ENCODE measurements around the gene RELN.

The RELN gene

GRCh38 chr7:103777440-103777839 is 212.0 kb downstream of the RELN start:
- FAIRE-seq, result no peak

DNA sequence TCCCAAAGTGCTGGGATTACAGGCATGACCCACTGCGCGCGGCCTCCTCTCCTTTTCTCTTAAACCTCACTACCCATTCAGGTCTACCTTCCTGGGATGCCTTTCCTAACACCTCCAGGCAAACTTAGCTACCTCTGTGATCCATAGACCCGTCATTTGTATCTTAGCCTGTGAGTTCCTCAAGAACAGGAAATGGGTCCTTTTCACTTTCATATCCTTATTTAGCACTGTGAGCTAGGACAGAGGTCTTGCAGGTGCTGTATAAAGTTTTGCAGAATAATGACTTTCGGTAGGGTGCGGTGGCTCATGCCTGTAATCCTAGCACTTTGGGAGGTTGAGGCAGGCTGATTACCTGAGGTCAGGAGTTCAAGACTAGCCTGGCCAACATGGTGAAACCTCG is 215.7 kb downstream of the RELN start:
- FAIRE-seq, result no peak

GRCh38 chr7:103772171-103772773 is 217.2 kb downstream of the RELN start:
- no peak for FAIRE-seq

DNA sequence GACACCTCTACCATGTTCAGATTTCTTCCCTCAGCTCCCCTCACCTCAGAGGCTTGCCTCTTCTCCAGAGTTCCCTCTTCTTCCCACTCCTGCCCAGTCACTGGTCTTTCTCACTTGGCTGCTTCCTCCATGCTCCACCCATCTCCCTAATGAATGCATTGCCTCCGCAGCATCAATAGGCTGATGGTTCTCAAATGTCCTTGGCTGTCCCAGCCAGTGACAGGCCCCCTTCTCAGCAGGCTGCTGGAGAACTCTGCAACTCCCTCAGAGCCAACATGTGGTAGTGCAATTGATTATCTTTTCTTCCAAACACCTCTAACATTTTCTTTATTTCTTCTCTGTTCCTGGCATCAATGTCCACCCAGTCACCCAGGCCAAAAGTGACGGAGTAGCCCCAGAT is 218.2 kb downstream of the RELN start:
- FAIRE-seq, result no peak

GRCh38 chr7:103766660-103767059 is 222.8 kb downstream of the RELN start:
- FAIRE-seq, result no peak

DNA sequence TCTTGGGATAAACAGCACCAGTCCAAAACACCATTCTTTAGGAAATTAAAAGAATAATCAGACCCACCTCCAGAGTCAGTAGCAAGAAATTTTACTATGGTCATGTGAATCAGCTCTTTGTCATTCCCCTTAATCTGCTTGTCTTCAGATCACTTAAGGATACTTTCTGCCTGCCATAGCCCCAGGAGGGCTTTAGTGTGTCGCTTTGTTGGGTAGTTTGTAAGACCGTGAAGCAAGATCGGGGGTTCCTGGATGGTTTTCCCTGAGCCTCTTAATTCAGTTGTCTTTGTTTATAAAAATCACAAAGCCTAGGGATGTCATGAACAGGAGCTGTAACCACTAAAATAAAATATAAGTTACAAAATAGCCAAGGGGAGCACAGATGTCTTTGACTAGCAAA is 223.6 kb downstream of the RELN start:
- no peak for FAIRE-seq

DNA sequence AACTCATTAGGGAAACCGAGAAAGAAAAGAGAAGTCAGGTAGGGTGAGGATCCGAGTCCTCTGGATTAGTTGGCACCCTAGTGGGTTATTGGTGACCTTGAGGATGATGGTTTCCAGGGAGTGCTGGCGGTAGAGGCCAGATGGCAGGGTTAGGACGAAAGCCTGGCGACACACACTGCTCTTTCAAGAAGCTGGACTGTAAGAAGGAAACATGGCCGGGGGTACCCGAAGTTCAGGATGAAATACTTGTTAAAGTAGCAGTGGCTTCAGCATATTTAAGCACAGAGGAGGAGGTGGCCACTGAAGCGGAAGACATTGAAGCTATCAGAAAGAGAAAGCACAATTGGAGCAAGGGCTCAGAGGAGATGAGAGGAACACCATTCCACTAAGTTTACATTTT is 224.6 kb downstream of the RELN start:
- FAIRE-seq, result no peak

DNA sequence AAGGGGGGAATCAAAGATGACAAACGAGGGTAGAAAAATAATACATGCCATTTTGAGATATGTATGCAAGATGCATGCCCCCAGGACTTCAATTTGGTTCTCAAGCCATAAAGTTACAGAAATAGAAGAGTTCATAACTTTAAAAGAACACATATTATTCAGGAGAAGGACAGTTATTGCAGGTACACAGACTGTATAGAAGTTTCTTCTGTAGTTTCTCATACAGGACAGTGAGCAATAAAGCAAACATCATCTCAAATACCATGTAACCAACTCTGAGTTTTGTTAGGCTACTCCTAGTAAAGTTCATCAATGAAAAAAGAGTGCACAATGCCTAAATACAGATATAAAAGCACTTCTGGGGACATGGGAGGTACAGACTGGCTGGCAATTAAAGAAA is 226.6 kb downstream of the RELN start:
- no peak for FAIRE-seq

DNA sequence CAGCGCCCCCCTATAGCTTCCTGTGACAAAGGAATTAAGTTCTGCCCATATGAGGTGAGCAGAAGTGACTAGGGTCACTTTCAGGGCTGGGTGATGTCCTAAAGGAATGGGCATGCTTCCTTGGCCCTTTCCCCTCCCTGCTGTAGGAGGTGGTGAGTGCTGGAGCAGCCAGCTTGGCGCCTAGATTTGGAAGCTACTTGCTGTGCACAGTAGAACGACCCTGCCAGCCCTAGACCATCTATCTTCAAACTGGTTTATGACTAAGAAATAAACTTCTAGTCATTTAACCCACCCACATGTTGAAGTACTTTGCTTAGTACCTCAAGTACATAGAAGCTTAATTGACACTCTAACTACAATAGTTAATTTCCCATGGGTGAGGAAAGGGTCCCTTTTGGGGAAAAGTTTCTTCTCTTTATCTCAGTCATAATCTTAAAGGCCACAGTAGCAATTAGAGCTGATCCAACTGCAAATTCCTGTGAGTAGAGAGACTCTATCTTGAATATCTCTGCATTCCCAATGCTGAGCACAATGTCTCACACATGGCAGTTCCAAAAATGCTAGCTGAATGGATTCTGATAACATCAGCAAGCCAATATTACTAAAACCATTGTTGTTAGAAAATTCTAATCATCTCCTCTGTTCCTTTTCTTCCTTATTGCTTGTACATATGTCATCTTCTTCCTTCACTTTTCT is 227.2 kb downstream of the RELN start:
- FAIRE-seq, result no peak

- no peak for FAIRE-seq
These were observed 236.5 kb downstream of the RELN start for GRCh38 chr7:103752995-103753394.

DNA sequence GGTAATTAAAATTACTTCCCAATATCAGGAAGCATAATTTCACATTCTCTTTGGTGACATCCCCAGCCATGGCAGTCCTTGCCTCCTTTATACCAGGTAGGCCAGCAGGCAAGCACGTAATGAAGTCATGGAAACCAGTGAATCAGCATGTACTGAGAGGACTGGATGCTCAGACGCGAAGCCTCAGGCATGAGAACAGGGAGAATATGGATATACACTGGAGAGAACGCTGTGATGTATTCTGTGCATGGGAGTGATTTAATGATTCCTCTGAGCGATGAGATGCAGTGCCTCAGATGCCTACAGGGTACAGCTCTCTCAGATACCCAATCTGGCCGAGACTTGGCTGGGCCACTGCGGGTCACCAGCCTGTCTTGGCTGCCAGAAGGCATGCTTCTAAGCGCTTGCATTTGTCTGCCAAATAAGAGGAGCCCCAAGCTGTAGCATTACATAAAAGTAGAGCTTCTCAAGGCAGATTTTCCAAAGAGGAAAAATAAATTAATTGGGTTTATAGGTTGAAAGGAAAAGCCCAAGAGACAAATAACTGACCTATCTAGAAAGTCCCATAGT is 238.1 kb downstream of the RELN start:
- FAIRE-seq, result no peak

GRCh38 chr7:103748680-103749079 is 240.8 kb downstream of the RELN start:
- no peak for FAIRE-seq

DNA sequence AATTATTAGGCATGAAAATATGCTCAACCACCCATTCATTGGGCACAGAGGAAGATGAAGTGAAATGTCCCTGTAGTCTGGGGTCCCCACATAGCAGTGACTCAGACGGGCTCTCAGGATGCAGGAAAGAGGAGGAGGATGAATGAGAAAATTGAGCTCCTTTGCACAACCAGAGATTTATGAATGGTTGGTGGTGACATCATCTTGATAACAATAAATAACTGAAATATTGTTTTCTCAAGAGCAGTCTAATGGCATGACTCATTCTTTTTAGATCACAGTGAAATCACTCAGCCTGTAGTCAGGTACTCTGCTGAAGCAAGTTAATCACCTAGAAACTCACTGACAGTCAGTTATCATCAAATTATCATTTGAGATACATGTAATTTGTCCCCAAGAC is 254.1 kb downstream of the RELN start:
- FAIRE-seq, result no peak

DNA sequence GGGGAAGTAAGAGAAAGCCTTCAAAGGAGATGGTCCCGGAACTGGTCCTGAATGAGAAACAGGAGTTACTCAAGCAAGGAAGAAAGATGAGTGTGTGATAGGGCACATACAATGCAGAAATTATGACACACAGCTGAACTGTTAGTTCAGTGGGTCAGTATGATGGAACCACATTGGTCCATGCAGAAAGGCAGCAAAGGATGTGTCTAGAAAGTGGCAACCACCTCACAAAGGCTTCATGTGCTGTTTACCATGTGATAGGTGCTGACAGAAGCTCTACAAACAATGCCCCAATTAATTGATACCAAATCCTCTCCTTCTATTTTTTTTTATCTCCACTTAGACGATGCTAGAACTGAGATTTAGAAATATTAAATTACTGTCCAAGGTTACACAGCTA is 258.3 kb downstream of the RELN start:
- FAIRE-seq, result no peak

DNA sequence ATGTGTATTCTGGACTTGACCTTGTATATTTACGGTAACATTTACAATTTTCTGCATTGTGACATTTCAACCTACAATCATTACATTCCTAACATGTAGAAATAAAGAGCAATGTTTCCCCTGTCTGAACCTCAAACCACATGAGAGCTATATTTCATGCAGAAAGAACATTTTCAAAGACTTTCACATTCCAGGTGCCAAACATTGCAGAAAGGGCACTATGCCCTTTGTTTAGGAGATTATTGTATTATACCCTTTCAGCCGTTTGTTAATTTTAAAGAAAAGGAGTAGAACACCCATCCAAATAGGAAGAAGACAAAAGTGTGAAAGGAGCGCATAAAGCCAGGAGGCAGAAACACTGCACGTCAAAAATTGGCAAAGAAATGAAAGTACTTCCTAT is 260.4 kb downstream of the RELN start:
- FAIRE-seq, result no peak

DNA sequence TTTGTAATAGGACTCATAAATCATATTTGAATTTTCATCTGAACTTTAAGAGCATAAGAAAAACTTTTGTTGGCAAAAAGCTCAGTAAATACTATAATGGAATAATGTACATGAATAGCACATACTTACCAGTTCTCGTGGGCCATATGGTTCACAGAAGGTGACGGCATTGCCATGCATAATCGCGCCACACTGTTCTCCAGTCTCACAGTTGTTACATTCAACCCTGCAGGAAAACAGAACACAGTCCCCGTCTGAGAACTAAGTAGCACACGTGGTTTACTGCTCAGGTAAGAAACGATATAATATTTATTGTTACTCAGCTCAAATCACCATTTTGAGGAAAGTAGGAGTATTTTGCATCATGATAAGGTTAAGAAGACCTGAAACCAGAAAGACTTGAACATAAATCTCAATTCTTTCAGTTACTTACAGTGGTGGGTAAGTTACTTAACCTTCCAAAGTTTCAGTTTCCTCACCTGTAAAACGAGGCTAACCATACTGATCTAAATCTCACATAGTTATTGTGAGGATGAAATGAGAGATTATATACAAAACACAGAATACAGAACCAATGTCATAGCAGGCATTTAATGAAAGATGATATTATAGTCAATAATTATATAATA is 261.4 kb downstream of the RELN start:
- FAIRE-seq, result no peak

GRCh38 chr7:103719070-103719469 is 270.4 kb downstream of the RELN start:
- FAIRE-seq, result no peak

DNA sequence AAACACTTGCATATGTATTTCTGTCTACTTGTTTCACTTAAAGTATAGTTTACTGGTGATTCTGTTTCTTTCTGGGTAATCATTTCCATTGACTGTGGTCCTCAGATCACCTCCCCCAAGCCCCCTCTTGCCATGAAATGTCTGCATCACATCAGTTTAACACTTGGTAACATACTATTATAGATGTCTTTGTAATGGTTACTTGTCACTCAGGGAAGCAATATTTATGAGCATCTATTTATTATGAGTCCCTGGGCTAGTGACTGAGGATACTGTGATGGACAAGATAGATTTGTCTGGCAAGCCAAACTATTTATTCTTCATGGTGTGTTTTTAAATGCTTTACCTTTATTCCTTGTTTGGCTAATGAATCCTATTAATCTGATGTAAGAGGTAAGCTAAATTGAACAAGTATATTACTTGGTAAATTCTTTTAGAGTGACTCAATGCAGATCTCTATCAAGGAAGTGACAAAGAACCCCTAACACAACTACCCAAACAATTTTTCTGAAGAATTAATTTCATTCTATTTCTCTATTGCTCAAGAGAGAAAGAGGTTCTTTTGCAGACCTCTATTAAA is 270.9 kb downstream of the RELN start:
- FAIRE-seq, result no peak

DNA sequence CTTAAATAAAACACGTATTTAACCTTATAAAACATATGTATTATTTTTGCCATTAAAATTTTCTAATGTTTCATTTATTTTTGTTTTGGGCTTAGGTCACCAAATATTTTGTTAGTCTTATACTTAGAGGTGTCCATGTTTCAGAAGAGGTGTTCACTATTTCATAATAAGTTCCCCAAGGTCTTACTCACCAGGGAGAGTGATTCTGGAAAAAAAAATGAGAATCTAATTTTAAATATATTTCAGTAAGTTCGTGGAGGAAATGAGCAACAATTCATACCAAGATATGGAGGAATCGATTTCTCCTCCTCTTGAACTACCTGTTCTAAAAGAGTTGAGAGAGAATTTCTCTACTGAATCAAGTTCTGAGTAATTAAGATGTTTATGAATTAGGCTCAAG is 271.9 kb downstream of the RELN start:
- FAIRE-seq, result no peak

DNA sequence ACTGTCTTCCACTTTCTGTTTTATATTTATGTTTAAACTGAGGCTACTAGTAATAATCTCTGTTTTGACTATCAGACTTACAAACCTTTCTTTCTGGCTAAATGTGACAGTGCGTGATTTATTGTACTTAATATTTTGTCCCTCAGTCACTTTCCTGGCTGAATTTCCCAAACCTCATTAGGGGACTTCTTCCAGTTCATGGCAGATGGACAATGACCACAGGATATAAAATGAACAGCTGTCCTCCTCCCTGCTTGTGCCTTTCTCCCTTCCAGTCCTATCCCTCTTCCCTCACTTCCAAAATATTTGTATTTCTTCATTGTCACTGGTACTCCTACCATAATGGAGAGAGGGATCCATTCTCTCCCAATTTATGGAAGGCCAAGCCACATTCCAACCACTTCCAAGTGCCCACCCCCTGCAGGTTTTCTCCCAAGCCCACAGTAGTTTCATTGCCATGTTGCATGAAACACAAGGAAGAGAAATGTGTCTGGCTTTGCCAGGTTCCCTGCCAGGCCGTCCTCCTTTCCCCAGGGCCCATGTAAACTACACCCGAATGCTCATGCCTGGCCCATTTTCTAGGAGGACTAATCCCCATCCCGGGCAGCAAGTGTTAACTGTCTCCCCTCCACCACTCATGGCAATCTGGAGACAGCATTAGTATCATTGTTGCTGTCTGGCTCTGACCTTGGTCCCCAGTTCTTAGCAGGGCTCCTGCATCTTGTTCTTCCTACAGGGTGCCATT is 273.9 kb downstream of the RELN start:
- FAIRE-seq, result no peak

DNA sequence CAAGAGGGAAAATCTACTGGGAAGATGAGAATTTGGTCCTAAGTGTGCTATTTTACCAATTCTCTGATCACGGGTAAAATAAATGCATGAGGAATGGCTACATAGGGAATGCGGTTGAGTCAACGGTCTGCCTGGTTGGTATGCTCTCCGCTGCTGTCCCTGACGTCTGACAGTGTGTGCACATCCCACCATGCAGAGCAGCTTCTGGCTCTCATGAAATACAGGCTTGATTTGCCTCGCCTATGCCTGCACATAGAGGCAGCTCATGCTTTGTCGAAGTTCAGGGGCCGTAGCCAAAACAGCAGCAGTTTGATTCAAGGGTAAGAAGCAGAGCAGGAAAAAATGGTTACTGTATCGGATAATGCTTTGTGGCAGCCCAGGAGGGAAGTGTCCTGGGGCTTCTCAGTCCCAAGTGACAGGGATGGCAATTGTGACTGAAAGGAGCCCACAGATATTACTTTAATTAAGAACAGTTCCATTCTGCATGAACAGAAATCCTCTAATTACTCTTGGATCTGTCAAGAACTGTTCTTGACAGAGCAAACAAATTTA is 275.0 kb downstream of the RELN start:
- FAIRE-seq, result no peak

GRCh38 chr7:103712991-103713778 is 276.3 kb downstream of the RELN start:
- FAIRE-seq, result no peak
